CD14-positive monocyte (primary cell): ENCODE measurements around the gene MYOM1. TPM values are rescaled to one million over a fixed set of nuclear protein-coding genes. Genes with fewer than 3 reads are reported as not detected.

ENCODE experiments used
- DNase-seq, 3 donors: peaks; one replicate each; pipeline ENCODE4 v3.0.0-alpha.2; 2011 to 2022
- H2AFZ ChIP-seq: 2 replicates; pipeline ENCODE4 v1.6.0; 2012; ENCODE audit warnings: mild to moderate bottlenecking, low read depth, low read length, inconsistent platforms; ENCODE audit not compliant: insufficient read depth, poor library complexity, severe bottlenecking
- H3K27ac ChIP-seq, 2 donors: 1 replicate in 1 of 2; 2 replicates in 1 of 2; pipeline ENCODE4 v1.5.1; 2012 to 2013; ENCODE audit warnings: low read length in 2 of 2, control low read depth in 1 of 2, inconsistent platforms in 1 of 2, low read depth in 1 of 2, mild to moderate bottlenecking in 1 of 2
- H3K27me3 ChIP-seq, 2 donors: one replicate each; pipeline versions ENCODE4 v1.6.0 to v1.6.1; 2011 to 2013; ENCODE audit warnings: low read length in 2 of 2; ENCODE audit not compliant: control insufficient read depth in 2 of 2, insufficient read depth in 2 of 2
- H3K36me3 ChIP-seq, 2 donors: replicated peaks in 1 of 2; 1 replicate in 1 of 2; 2 replicates in 1 of 2; pipeline versions ENCODE4 v1.5.1 to v1.6.1; 2012 to 2013; ENCODE audit warnings: low read length in 2 of 2, control low read depth in 1 of 2, inconsistent platforms in 1 of 2, mild to moderate bottlenecking in 1 of 2; ENCODE audit not compliant: insufficient read depth in 2 of 2, control insufficient read depth in 1 of 2
- H3K4me1 ChIP-seq, 2 donors: 1 replicate in 1 of 2; 2 replicates in 1 of 2; pipeline versions ENCODE4 v1.5.1 to v1.6.1; 2012 to 2013; ENCODE audit warnings: low read length in 2 of 2, control low read depth in 1 of 2, inconsistent platforms in 1 of 2, mild to moderate bottlenecking in 1 of 2, moderate library complexity in 1 of 2; ENCODE audit not compliant: insufficient read depth in 2 of 2, control insufficient read depth in 1 of 2
- H3K4me2 ChIP-seq: replicated peaks from 2 replicates; pipeline ENCODE3; 2012; ENCODE audit warnings: low read length, moderate library complexity, mild to moderate bottlenecking; ENCODE audit not compliant: poor library complexity, severe bottlenecking; ENCODE audit errors: extremely low read depth
- H3K4me3 ChIP-seq, 3 experiments: fragments of 200-600 bp in 1 of 3; sonication (generic) in 1 of 3; replicated peaks in 1 of 3; 1 replicate in 2 of 3; 2 replicates in 1 of 3; pipeline ENCODE4 v1.5.1; 2011 to 2013; ENCODE audit warnings: low read length in 3 of 3, mild to moderate bottlenecking in 3 of 3, control low read depth in 2 of 3, low read depth in 2 of 3, inconsistent platforms in 1 of 3, moderate library complexity in 1 of 3
- H3K79me2 ChIP-seq: 2 replicates; pipeline ENCODE4 v1.6.0; 2012; ENCODE audit warnings: mild to moderate bottlenecking, control low read depth, inconsistent platforms, low read length, moderate library complexity; ENCODE audit not compliant: insufficient read depth
- H3K9ac ChIP-seq: 2 replicates; pipeline ENCODE4 v1.6.0; 2017; ENCODE audit warnings: low read length, mild to moderate bottlenecking; ENCODE audit not compliant: insufficient read depth, poor library complexity, severe bottlenecking
- H3K9me3 ChIP-seq, 2 donors: replicated peaks in 1 of 2; 1 replicate in 1 of 2; 2 replicates in 1 of 2; pipeline versions ENCODE4 v1.5.1 to v1.6.1; 2012 to 2013; ENCODE audit warnings: low read length in 2 of 2, control low read depth in 1 of 2; ENCODE audit not compliant: control insufficient read depth in 1 of 2, insufficient read depth in 1 of 2
- H4K20me1 ChIP-seq: 2 replicates; pipeline ENCODE4 v1.6.0; 2012; ENCODE audit warnings: mild to moderate bottlenecking, low read length, control low read depth, moderate library complexity; ENCODE audit not compliant: insufficient read depth
- H3K27ac Mint-ChIP-seq, 7 donors: one replicate each; pipeline ENCODE4 v1.8.0; 2020; ENCODE audit warnings: mild to moderate bottlenecking in 7 of 7, mixed read lengths in 7 of 7, moderate library complexity in 6 of 7, inconsistent platforms in 2 of 7
- H3K27me3 Mint-ChIP-seq, 3 donors: one replicate each; pipeline ENCODE4 v1.8.0; 2021 to 2022; ENCODE audit warnings: low read depth in 3 of 3, mild to moderate bottlenecking in 3 of 3, mixed read lengths in 3 of 3, moderate library complexity in 3 of 3, inconsistent platforms in 1 of 3
- H3K36me3 Mint-ChIP-seq, 2 donors: one replicate each; pipeline ENCODE4 v1.8.0; 2020; ENCODE audit warnings: mixed read lengths in 2 of 2, inconsistent platforms in 1 of 2, mild to moderate bottlenecking in 1 of 2
- H3K4me1 Mint-ChIP-seq: one replicate; pipeline ENCODE4 v1.8.0; 2020; ENCODE audit warnings: mild to moderate bottlenecking, mixed read lengths
- H3K4me3 Mint-ChIP-seq, 2 donors: one replicate each; pipeline ENCODE4 v1.8.0; 2020; ENCODE audit warnings: mild to moderate bottlenecking in 2 of 2, mixed read lengths in 2 of 2, moderate library complexity in 1 of 2
- H3K9me3 Mint-ChIP-seq, 7 donors: one replicate each; pipeline ENCODE4 v1.8.0; 2020 to 2022; ENCODE audit warnings: mixed read lengths in 7 of 7, mild to moderate bottlenecking in 6 of 7, moderate library complexity in 6 of 7, inconsistent platforms in 2 of 7
- WGBS: methylation state at CpG from one replicate; pipeline ENCODE4 v1.1.5; 2013; ENCODE audit warnings: missing lambda C conversion rate; ENCODE audit not compliant: insufficient coverage; 5-methylcytosine and 5-hydroxymethylcytosine counted together
- intact Hi-C, 2 donors: fragments of 100-400 bp; cut with micrococcal nuclease; formaldehyde crosslinking; loops; one replicate each; pipeline versions ENCODE4 v1.15.0 to v1.15.1; 2023
- polyA plus RNA-seq, 3 donors: library from polyadenylated mRNA; depleted of rRNA in 1 of 3; unstranded in 2 of 3; stranded (reverse) in 1 of 3; fragments of 300-500 nt in 2 of 3; fragments of >200 nt in 1 of 3; fragmentation: Illumina TruSeq in 2 of 3; gene quantifications; 1 replicate in 2 of 3; 2 replicates in 1 of 3; pipeline ENCODE4 v1.2.3, GENCODE V29; 2012 to 2021
- TF ChIP-seq, protein P1 (sequence below): fragments of 200-600 bp; IDR thresholded peaks from one replicate; pipeline ENCODE4 v1.8.0; 2022; ENCODE audit warnings: antibody characterized with exemption, mild to moderate bottlenecking

MYOM1 gene
- polyA plus RNA-seq, 3 donors, result 0.05 to 0.95 (median 0.22) TPM

DNA sequence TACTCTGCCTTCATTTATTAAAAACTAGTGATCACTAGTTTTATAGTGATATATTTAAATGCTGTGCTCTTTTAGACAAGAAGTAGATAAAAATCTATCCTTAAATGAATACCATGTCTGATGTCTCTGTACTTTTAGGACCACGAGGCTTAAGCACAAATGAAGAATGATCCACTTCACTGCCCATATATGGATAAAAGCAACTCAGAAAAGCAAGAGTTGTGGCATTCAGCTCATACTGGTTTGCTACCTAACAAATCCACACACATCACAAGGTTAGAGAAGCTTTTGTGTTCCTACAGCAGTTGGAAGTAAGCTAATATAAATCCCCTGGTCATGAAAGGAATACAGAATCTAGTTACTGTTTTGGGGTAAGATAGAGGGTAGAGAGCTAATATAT, 134.2 kb downstream of the MYOM1 start:
- H3K27me3 ChIP-seq, result no peaks in the 10 kb centered on the region
- no peak overlapping the region for H3K27ac ChIP-seq
- H3K9ac ChIP-seq, result no peak overlapping the region
- Mint-ChIP-seq H3K4me3 (no peak overlapping the region), H3K9me3 (no peaks in the 10 kb centered on the region), H3K27ac (no peak overlapping the region), H3K36me3 (no peaks in the 10 kb centered on the region), H3K27me3 (peaks cover 0 to 3% (median 0%) of the 10 kb centered on the region in 3 donors), H3K4me1 (no peaks in the 10 kb centered on the region)
- no peaks in the 10 kb centered on the region for H3K79me2 ChIP-seq
- H3K4me3 ChIP-seq, result no peak overlapping the region
- H3K4me2 ChIP-seq, result no peak overlapping the region
- TF ChIP-seq, protein P1, sequence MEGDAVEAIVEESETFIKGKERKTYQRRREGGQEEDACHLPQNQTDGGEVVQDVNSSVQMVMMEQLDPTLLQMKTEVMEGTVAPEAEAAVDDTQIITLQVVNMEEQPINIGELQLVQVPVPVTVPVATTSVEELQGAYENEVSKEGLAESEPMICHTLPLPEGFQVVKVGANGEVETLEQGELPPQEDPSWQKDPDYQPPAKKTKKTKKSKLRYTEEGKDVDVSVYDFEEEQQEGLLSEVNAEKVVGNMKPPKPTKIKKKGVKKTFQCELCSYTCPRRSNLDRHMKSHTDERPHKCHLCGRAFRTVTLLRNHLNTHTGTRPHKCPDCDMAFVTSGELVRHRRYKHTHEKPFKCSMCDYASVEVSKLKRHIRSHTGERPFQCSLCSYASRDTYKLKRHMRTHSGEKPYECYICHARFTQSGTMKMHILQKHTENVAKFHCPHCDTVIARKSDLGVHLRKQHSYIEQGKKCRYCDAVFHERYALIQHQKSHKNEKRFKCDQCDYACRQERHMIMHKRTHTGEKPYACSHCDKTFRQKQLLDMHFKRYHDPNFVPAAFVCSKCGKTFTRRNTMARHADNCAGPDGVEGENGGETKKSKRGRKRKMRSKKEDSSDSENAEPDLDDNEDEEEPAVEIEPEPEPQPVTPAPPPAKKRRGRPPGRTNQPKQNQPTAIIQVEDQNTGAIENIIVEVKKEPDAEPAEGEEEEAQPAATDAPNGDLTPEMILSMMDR, result no peak
- H3K9me3 ChIP-seq, result no peaks in the 10 kb centered on the region
- no peaks in the 10 kb centered on the region for H4K20me1 ChIP-seq
- no peak for DNase-seq
- WGBS, result no CpG with 5 or more reads among the region's 1 CpG
- H2AFZ ChIP-seq, result no peak overlapping the region
- no peaks in the 10 kb centered on the region for H3K36me3 ChIP-seq
- intact Hi-C loops, result no loop called here
- H3K4me1 ChIP-seq, result no peaks in the 10 kb centered on the region

DNA sequence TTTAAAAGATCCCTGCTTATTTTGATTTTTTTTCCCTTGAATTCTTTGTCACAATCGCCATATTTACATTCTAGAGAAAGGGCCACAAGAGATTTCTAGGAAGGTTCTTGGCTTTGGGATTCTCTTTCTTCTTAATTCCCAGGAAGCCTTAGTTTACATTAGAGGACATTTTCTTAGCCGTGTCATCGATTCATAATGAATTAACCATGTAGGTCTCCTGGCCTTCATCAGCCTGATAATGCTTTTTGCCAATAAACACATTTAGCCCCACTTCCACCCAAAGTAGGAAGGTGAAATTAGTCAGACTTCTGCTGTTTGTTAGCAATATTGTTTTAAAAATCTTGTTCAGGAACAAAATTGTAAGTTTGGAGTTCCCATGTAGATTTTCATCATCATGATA, 135.6 kb downstream of the MYOM1 start:
- Histone ChIP-seq H3K9ac (no peak overlapping the region), H3K27ac (no peak overlapping the region), H3K79me2 (no peaks in the 10 kb centered on the region), H3K27me3 (no peaks in the 10 kb centered on the region), H3K36me3 (no peaks in the 10 kb centered on the region), H3K4me3 (no peak overlapping the region), H4K20me1 (no peaks in the 10 kb centered on the region), H3K4me1 (no peaks in the 10 kb centered on the region), H3K4me2 (no peak overlapping the region), H2AFZ (no peak overlapping the region), H3K9me3 (no peaks in the 10 kb centered on the region)
- H3K27ac Mint-ChIP-seq, result no peak overlapping the region
- H3K36me3 Mint-ChIP-seq, result no peaks in the 10 kb centered on the region
- H3K4me1 Mint-ChIP-seq, result no peaks in the 10 kb centered on the region
- H3K9me3 Mint-ChIP-seq, result no peaks in the 10 kb centered on the region
- no peak overlapping the region for H3K4me3 Mint-ChIP-seq
- DNase-seq, result no peak
- TF ChIP-seq, protein P1, result no peak
- intact Hi-C loops, result no loop called here
- WGBS, result no CpG with 5 or more reads among the region's 3 CpGs
- peaks cover 0 to 3% (median 0%) of the 10 kb centered on the region in 3 donors for H3K27me3 Mint-ChIP-seq
